Activated CD8-positive, alpha-beta memory T cell treated with anti-CD3 and anti-CD28 coated beads for 1 hour (primary cell): ENCODE data around the gene STAG2.
"Not testable (repeated sequence)": the region's sequence is repeated elsewhere in the genome, so short reads cannot be mapped to it uniquely, and the experiment has no call there.

Source experiments
- DNase-seq, 2 donors: peaks; one replicate each; pipeline ENCODE4 v3.0.0-alpha.2; 2020; ENCODE audit warnings: low read depth in 1 of 2; ENCODE audit errors: extremely low read depth in 1 of 2

STAG2 gene

DNA sequence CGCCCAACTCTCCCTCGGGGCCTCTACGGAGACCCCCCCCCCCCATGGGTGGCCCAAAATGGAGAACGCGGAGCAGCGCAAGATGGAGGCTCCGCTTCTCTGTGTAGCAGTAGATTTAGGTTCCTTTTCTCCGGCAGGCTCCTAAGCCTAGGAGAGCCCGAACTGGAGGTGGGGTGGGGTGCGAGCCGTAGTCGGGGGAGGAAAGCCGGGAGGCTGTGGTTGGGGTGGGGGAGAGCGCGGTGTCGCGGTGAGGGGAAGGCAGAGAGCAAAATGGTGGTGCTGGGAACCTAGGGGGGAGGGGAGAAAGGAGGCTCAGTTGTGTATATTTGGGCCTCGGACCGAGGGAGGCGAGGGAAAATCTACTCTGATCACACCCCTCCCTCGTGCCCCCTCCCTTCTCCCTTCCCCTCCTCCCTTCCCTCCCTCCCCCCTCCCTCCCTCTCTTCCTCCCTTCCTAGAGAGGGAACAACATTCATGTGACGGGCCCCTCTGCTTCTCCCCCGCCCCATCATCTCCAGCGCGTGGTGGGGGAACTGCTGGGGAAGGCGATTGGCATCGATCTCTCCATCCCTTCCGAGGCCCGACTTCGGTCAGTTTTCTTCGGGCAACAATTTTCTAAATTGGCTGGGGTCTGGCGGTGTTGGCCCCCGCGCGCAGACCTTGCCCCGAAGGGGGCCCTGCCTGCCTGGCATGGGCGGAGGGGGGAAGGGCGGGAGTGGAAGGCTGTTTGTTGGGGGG is at the start of gene STAG2:
TSS of gene STAG2 (plus strand) at position 439 of the 738 bp plus-strand sequence. CDS start 60,922 bp downstream, outside the sequence.
- peak in 1 of 2 donors; percentile 24 for DNase-seq

DNA sequence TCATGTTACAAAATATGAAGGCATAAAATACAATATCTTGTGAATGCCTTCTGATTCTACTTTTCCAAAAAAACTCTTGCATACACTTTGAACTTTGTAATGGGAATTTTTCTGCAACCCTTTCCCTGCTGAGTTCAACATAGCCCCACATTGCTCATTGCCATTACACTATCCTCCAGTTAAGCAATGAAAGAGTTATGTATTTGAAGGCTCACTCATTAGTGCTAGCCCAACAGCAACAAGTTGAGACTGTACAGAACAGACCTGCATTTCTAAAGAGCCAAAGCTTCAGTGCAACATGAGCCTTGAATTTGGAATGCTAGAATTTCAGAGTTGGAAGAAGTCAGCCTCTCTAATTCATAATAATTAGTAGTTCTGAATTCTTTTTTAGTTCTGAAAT is 44.4 kb upstream of the STAG2 start:
- DNase-seq = no peak

DNA sequence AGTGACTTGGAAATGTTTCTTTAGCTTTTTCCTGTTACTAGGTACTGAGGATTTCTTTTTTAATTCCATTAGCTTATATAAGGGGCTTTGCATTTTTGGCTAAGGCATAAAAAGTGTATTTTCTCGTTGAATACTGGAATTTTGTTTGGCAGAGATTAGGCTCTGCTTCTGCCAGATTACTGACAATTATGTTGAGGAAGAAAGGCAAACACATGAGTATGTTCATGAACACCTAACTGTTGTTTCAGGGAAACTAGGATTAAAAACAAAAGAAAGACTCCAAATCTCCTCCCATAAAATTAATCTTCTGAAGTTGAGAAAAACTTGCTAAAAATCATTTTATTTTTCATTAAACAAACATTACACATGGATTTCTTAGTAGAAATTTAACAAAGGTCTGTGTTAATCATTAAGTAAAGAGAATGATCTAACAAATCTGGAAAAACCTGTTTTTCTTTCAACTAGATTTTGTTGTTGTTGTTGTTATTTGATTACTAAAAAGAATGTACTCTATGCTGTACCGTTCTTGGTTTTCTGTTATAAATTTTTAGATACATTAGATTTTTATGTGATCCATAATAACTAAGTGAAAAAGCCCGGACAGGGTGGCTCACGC is 43.3 kb upstream of the STAG2 start:
- DNase-seq = no peak

DNA sequence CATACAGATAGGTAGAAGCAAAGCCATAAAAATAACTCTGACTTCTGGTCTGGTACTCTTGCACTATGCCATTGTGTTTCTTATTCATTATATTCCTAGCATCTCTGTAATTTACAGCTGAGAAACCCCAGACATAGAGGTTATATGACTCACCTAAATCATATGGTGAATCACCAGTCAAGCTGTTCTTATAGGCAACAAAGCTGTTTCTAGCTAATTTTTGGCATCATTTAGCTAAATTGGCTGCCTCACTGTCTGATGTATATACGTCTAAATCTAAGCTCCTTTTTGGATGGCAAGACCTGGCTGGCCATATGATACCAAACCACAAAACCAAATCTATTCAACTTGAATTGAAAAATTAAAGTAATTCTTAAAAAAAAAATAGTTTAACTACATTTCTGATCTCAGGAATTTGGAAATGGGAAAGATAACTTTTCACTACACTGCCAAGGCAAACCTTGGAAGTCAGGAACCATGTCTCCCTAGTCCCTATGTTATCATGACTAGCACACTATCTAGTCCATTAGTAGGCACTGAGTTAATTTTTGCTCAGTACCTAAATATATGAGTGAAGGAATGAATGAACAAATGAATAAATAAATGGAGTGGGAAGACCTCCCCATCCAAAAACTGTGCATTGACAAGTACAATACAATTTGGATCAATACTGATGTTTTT is 41.3 kb upstream of the STAG2 start:
- DNase-seq = no peak

DNA sequence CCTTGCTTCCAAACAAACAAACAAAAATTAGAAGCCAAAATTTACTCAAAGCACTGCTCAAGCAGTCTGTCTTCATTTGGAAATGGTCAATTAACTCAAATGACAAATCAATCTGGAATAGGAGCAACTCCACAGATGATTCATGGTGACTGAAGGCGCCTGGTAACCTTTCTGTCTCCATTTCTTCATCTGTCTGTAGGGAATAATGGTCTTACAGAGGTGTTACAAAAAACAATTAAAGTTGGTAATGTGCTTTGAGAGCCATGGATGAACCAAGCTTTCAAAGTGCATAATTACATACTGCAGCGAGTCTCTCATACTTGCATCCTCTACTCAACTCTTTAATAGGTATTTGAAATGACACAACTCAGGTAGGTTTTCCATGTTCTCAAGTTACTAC is 38.3 kb upstream of the STAG2 start:
- DNase-seq = no peak

DNA sequence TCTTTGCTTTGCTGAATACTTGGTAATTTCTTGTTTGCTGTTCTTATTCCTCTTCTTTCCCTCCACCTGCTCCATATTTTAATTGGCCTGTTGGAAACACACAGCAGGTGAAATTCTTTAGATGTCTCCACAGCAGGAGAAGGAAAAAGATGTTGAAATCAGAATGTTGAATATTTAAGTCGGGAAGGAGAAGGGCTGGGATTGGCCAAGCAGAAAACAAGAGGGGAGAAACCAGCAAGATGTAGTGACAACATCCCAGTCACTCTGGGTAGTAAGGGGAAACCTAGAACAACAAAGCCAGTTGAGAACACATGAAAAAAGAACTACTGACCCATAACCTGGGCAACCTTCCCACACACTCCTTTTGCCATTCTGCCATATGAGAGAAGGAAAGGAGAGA is 37.3 kb upstream of the STAG2 start:
- DNase-seq = no peak

DNA sequence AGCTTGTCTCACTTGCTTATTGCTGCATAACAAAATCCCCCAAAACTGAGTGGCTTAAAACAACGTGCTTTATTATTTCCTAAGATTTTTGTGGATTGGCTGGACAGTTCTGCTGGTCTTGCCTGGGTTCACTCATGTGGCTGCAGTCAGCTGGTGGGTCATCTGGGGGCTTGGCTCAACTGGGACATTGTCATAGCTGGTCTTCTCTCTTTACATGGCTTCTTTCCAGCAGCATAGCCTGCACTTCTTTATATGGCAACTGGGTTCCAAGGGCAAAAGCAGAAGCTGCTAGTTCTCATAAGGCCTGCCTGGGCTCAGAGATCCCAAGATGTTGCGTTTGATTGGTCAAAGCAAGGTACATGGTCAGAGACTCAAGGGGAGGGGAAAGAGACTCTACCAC is 33.7 kb upstream of the STAG2 start:
- DNase-seq = no peak

DNA sequence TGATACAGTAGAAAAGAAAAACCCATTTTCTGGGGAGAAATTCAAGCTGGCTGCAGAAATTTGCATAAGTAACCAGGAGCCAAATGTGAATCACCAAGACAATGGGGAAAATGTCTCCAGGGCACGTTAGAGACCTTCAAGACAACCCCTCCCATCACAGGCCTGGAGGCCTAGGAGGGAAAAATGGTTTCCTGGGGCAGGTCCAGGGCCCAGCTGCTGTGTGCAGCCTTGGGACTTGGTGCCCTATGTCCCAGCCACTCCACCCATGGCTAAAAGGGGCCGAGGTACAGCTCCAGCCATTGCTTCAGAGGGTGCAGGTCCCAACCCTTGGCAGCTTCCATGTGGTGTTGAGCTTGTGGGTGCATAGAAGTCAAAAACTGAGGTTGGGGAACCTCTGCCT is 29.5 kb upstream of the STAG2 start:
- not testable (repeated sequence) for DNase-seq

DNA sequence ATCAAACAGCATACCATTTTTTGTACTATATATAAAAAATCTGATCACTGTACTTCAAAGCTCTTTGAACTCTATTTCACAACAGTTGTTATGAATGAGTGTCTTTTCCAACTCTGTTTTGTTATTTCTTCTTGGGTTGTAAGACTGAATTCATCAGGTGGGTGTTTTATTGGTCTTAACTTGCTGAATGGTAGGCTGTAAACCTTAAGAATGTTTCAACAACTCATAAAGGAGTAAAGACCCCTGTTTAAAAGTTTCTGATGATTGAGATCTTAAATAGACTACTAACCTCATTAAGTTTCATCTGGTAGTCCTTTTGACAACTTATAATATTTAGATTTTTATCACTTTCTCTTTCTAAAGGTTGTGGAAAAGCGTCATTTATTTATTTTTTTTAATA is 18.4 kb upstream of the STAG2 start:
- DNase-seq = no peak

DNA sequence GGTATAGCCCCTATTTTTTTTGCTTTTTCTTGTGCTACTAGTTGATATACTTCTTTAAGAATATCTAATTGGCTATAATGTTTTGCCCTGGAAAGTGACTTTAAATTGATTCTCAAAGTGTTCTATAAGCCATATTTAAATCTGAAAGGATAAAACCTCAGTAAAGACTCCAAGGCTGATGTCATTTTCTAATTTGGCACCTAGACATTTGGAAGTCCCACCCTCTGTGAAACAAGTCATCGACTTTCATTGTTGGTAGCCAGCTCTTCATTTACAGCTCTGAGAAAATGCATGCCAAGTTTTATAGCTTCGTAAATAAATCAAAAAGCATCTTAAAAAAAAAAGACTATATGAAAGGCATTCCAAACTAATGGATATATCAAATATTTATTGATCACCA is 18.0 kb upstream of the STAG2 start:
- DNase-seq = no peak

DNA sequence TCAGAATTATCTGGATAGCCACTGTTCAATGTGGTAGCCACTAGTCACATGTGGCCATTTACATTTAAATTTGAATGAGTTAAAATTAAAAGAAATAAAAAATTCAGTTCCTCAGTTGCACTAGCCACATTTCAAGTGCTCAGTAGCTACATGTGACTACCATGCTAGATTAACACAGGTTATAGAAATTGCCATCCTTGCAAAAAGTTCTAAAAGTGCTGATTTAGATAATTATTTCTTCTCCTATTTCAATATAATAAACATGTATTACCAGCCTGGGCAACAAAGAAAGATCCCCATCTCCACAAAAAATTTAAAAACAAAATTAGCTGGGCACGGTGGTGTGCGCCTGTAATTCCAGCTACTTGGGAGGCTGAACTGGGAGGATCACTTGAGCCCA is 11.7 kb upstream of the STAG2 start:
- DNase-seq = no peak

DNA sequence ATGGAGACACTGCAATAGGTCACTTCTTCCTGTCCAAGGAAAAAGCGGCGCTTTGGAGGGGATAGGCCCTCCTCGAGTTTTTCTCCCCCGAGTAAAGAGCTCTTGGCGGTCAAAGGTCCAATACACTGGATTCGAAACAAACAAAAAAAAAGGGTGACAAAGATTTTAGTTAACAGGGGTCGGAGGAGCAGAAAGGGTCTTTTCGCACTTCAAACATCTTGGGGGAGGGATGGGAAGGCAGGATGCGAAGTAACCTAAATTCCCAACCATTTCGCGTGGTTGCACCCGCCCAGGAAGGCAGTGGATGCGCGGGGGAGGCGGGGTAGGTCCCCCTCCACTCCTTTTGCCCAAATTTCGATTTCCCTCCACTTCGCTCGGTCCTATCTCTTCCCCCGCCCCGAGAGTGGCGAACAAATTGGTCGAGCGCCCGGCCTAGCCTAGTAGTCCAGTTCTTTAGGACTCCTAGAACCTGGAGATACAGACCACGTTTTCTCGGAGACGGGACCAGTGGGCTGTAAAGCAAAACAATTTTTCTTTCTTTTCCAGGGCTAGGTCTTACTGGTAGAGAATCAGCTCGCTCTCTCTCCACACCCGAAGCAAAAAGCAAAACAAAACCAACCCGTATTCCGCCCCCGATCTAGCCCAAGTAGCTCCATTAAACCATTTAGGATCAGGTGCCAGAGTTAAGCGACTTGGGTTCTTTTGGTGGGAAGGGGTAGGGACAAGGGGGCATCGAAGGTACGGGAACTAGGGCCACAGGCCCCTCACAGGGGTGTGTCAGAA is 2.0 kb upstream of the STAG2 start:
- no peak for DNase-seq

DNA sequence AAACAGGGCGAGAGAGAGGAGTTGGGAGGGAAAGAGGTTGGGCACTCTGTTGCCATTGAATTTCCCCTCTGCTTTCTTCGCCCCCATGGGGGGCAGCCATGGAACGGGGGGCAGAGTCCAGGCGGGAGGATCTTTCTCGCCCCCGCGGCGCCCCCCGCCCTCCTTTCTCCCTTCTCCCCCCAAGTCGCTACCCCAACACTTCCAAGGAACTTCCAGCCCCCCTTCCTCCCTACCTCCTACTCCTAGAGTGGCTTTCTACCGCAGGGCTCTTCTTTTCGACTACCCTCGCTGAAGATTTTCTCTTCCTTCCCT is 594 bp upstream of the STAG2 start:
- DNase-seq = no peak

DNA sequence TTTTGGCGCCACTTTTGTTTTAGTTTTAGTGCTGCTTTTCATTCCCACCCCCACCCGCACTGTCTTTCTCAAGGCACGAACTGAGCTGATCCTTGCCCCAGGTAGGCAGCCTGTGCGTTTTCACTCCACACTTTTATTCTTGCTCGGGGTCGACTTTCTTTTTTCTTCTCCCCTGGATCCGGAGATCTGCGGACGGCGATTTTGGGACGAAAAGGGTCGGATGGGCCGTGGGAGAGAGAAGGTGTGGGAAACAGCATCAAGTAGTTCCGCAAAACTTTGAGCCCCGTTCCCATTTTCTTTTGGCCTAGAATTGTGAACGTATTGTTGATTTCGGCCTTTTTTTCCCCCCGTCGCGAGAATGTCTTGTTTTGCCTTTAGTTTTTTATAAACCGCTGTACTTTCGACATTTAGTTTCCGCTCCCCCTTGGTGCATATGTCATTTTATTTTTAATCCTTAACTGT is 531 bp downstream of the STAG2 start:
- no peak for DNase-seq

DNA sequence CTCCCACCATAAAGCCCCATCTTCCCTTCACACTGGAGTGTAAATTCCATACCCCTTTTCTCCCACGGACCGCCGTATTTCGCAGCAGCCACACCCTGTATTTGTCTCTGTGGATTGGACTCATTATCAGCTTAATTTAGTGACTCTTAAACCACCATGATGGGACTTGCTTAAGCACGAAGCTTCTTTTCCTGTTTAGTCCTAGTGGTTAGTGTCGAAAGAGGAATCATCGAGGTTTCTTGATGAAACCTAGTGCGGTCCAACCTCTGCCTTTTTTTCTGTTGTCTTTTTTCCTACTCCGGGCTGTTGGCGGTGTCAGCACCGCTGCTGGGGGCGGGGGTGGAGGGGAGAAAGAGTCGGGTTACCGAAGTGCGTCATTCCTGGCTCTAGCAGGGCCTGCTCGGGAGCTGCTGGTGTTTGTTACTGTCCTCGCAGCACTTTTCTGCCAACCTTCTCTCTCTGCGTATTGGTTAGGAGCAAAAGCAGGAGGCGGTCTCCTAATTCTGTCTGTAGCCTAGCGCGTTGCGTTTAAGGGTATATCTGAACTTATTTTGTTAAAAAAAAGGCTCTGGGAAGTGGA is 1.4 kb downstream of the STAG2 start:
- peak; percentile 63 to 72 for DNase-seq

DNA sequence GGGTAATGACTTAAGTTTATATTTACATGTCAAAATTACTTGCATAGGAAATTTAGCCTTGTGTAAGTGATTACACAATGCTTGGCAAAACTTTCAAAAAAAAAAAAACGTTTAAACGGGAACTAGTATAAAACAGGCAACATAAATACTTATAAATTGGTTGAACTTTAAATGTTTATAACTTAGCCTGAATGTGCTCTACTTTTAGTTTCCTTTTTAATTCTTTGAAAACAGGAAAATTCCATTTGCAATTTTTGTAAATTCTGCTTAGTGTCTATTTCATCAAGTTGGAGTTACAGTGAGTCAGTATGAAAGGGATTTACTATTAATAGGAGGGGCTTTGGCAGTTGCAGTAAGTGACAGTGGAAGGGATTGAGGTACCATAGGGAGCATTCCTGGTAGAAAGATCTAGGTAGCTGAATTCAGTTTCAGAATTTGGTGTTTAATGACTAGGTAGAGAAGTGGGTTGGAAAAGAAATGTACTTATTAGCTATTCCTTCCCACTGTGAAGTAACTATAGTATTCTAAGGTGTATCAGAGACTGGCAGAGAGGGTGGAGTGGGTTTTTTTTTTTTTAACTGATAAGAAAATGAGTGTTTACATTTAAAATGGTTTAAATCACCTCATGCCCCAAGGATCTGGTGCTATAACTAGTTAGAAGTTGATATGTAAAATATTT is 2.8 kb downstream of the STAG2 start:
- no peak for DNase-seq

DNA sequence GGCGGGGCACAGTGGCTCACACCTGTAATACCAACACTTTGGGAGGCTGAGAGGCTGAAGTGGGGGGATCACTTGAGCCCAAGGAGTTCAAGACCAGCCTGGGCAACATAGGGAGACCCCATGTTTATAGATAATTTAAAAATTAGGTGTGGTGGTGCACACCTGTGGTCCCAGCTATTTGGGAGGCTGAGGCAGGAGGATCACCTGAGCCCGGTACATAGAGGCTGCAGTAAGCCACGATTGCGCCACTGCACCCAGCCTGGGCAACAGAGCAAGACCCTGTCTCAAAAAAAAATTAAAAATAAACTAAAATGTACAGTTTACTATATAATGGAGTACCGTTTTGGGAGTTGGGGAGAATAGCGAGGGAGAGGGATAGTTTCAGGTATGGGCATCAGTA is 4.2 kb downstream of the STAG2 start:
- DNase-seq = no peak

DNA sequence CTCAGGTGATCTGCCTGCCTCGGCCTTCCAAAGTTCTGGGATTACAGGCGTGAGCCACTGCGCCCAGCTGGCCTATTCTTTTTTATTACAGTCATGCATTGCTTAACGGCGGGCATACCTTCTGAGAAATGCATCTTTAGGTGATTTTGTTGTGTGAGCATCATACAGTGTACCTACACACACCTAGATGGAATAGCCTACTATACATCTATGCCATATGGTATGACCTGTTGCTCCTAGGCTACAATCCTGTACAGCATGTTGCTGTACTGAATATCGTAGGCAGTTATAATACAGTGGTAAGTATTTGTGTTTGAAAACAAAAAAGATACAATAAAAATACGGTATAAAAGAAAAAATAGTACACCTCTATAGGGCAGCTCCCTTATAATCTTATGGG is 6.0 kb downstream of the STAG2 start:
- DNase-seq = no peak

DNA sequence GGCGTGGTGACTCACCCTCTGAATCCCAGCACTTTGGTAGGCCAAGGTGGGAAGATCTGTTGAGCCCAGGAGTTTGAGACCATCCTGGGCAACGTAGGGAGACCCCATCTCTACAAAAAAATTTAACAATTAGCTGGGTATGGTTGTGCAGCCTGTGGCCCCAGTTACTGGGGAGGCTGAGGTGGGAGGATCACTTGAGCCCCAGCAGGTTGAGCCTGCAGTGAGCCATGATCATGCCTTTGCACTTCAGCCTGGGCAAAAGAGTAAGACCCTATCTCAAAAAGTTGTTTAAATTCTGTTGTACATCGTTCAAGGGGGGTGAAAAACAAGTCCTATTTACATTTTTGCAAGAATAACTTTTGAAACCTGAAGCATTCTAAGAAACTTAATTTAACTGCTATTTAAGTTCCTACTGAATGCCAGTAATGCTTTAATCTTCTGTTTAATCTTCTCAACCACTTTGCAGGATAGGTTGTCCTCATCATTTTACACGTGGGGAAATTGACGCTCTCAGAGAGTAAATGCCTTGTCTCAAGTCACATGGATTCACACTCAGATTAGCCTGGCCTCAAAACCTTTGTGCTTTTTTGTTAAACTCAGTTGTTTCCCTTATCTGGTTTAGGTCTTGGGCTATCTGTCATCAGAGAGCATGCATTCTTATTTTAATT is 7.0 kb downstream of the STAG2 start:
- DNase-seq = no peak

DNA sequence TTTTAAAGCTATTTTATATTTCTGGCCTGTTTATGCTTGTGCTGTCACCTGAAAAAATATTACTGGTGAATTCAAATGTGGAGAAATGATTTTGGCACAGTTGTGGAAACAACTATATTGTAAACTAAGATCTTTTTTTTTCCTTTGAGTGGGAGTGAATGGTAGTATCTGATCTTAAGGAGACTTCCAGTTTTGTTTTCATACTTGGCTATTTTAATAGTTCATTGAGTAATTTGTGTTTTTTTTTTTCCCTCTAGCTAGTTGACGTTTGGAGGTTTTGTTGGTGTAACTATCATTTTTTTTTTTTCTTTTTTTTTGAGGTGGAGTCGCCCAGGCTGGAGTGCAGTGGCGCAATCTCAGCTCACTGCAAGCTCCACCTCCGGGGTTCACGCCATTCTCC is 10.5 kb downstream of the STAG2 start:
- DNase-seq = no peak
